ENCODE results near the gene RNF212.

Gene RNF212

DNA sequence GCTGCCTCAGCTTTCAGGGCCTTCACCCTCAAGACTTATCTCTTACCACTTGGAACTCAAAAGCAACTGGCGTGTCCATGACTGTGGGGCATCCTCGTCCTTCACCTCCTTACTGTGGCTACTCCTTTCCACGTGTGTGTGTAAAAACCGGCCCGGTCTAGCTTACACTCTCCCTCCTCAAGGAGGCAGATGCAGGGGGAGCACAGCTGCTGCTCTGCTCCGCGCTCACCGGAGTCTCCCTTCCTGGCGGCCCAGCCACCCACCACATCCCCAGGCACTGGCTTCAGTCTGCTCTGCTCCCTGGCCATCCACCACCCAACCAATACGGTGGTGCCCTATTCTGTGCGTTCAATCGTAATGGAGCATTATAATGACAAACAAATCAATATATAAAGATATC, 8.3 kb downstream of the RNF212 start:
- TF ChIP-seq FOXM1 (IDR thresholded peaks at IDR 0.05; ENCODE audit: borderline replicate concordance, low read depth) (no peak), ZBTB7A (IDR thresholded peaks at IDR 0.05; ENCODE audit: low read depth) (no peak), EGR1 (IDR thresholded peaks at IDR 0.05) (no peak)

DNA sequence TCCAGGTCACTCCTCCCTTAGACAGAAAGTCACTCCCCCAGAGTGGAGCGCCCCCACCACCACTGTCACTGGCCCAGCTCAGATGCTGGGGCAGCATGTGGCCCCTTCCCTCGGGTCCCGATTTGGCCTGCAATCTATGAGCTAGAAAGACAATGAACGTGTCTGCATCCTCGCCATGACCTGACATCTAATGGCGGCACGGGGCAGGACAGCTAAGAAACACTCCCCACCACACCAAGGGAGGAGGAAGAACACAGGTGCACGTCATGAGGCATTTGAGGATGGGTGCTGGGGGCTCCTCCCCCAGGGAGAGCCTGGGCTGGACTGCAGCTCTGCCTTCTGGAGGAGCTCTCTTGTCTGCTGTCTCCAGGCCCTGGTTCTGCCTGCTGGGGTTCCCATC, 8.7 kb downstream of the RNF212 start:
- TF ChIP-seq TCF12 (IDR thresholded peaks at IDR 0.05; ENCODE audit: low read depth) (no peak), EP300 (IDR thresholded peaks at IDR 0.05; ENCODE audit: borderline replicate concordance) (no peak), RAD21 (IDR thresholded peaks at IDR 0.05; ENCODE audit: low read depth) (no peak), TEAD4 (IDR thresholded peaks at IDR 0.05) (no peak), YY1 (IDR thresholded peaks at IDR 0.05; ENCODE audit: low read depth) (no peak), FOXM1 (IDR thresholded peaks at IDR 0.05; ENCODE audit: borderline replicate concordance, low read depth) (no peak)

DNA sequence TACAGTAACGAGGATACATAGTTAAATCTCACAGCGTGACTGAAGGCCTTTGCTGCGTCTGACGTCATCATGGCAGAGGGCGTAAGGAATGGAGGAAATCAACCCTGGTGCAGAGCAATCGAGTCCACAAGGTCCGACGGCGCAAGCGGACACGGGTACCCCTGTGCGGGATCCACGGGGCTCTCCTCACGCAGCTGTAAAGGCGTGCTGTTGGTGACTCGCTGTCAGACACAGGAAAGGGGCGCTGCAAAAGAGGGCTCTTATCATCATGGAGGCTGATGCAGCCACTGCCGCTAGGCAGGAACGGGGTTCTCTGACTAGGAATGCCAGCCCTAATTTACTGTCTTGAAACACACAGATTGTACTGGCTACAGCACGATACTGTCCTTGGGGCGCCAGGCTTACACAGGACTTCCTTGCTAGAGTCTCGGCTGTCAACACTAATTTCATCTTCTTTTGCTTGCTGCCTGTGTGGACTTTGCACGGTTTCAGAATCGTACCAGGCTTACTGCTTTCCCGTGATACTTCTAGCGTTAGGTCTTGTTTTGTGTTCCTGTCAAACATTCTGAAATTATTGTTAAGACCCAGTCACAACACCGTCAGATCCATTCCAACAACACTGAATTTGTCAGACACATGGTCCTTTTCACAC, 13.6 kb downstream of the RNF212 start:
- TF ChIP-seq RAD21 (IDR thresholded peaks at IDR 0.05; ENCODE audit: low read depth) (no peak), TAF1 (IDR thresholded peaks at IDR 0.05; ENCODE audit: low read depth) (no peak), TCF12 (IDR thresholded peaks at IDR 0.05; ENCODE audit: low read depth) (no peak), CEBPB (IDR thresholded peaks at IDR 0.05) (no peak), NFIC (IDR thresholded peaks at IDR 0.05) (no peak), EGR1 (IDR thresholded peaks at IDR 0.05) (no peak), TEAD4 (IDR thresholded peaks at IDR 0.05) (no peak), YY1 (IDR thresholded peaks at IDR 0.05; ENCODE audit: low read depth) (no peak), FOXM1 (IDR thresholded peaks at IDR 0.05; ENCODE audit: borderline replicate concordance, low read depth) (no peak)
- TF ChIP-seq, protein P1, sequence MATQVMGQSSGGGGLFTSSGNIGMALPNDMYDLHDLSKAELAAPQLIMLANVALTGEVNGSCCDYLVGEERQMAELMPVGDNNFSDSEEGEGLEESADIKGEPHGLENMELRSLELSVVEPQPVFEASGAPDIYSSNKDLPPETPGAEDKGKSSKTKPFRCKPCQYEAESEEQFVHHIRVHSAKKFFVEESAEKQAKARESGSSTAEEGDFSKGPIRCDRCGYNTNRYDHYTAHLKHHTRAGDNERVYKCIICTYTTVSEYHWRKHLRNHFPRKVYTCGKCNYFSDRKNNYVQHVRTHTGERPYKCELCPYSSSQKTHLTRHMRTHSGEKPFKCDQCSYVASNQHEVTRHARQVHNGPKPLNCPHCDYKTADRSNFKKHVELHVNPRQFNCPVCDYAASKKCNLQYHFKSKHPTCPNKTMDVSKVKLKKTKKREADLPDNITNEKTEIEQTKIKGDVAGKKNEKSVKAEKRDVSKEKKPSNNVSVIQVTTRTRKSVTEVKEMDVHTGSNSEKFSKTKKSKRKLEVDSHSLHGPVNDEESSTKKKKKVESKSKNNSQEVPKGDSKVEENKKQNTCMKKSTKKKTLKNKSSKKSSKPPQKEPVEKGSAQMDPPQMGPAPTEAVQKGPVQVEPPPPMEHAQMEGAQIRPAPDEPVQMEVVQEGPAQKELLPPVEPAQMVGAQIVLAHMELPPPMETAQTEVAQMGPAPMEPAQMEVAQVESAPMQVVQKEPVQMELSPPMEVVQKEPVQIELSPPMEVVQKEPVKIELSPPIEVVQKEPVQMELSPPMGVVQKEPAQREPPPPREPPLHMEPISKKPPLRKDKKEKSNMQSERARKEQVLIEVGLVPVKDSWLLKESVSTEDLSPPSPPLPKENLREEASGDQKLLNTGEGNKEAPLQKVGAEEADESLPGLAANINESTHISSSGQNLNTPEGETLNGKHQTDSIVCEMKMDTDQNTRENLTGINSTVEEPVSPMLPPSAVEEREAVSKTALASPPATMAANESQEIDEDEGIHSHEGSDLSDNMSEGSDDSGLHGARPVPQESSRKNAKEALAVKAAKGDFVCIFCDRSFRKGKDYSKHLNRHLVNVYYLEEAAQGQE (IDR thresholded peaks at IDR 0.05; ENCODE audit: low read depth) = no peak
- TF ChIP-seq, protein P2, sequence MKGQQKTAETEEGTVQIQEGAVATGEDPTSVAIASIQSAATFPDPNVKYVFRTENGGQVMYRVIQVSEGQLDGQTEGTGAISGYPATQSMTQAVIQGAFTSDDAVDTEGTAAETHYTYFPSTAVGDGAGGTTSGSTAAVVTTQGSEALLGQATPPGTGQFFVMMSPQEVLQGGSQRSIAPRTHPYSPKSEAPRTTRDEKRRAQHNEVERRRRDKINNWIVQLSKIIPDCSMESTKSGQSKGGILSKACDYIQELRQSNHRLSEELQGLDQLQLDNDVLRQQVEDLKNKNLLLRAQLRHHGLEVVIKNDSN (IDR thresholded peaks at IDR 0.05) = no peak

DNA sequence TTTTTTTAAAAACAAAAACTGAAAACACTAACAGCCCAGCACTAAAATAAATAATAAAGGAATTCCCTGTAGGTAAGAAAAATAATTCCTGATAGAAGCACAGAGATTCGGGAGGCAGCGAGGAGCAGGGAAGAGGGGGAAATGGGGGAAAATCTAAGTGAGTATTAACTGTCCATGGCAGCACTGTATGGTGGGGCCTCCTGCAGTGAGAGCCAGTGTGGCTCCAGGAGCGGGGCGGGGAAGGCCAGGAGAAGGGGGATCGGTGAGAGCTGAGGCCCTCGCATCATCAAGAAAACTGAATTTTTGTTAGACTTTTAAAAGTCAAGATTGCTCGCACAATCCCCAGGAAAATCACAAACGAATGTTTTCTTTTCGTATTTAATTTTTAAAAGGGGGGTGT, 14.1 kb downstream of the RNF212 start:
- TF ChIP-seq TEAD4 (IDR thresholded peaks at IDR 0.05) (no peak), NFIC (IDR thresholded peaks at IDR 0.05) (no peak), ZBTB7A (IDR thresholded peaks at IDR 0.05; ENCODE audit: low read depth) (no peak), EGR1 (IDR thresholded peaks at IDR 0.05) (no peak), EP300 (IDR thresholded peaks at IDR 0.05; ENCODE audit: borderline replicate concordance) (no peak), TAF1 (IDR thresholded peaks at IDR 0.05; ENCODE audit: low read depth) (no peak), CEBPB (IDR thresholded peaks at IDR 0.05) (no peak), TCF12 (IDR thresholded peaks at IDR 0.05; ENCODE audit: low read depth) (no peak), FOXM1 (IDR thresholded peaks at IDR 0.05; ENCODE audit: borderline replicate concordance, low read depth) (no peak), CREB1 (IDR thresholded peaks at IDR 0.05; ENCODE audit: low read depth) (no peak), RAD21 (IDR thresholded peaks at IDR 0.05; ENCODE audit: low read depth) (no peak), YY1 (IDR thresholded peaks at IDR 0.05; ENCODE audit: low read depth) (no peak)
- TF ChIP-seq, protein P2 (IDR thresholded peaks at IDR 0.05) = no peak
- TF ChIP-seq, protein P3, sequence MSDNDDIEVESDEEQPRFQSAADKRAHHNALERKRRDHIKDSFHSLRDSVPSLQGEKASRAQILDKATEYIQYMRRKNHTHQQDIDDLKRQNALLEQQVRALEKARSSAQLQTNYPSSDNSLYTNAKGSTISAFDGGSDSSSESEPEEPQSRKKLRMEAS (IDR thresholded peaks at IDR 0.05) = no peak
- TF ChIP-seq, protein P1 (IDR thresholded peaks at IDR 0.05; ENCODE audit: low read depth) = no peak

DNA sequence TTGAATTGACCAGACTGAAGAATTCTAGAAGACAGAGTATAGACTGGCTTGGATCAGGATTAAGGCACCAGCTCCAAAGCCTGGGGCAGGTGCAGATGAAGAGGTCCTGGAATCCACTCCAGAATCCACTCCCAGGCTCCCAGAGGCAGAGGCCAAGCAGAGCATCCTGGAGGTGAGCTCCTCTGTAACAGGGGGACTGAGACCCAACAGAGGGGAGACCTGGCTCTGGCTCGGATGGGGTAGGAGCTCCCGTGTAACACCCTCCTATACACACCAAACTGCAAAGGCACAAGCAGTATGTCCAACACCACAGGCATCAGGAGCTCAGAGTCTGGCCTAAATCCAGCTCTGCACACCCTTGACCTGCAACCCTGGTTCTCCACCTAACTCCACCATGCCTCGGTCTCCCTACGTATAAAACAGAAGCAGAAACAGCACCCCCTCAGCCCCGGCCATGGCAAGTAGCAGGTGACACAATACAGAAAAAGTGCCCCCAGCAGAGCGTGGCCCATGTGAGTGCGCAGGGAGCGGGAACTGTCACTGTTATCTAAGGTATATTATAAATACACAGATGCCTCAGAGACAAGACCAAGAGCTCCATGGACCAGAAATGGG, 14.9 kb downstream of the RNF212 start:
- TF ChIP-seq, protein P2 (IDR thresholded peaks at IDR 0.05) = no peak
- no peak for TF ChIP-seq RAD21 (IDR thresholded peaks at IDR 0.05; ENCODE audit: low read depth)
- TF ChIP-seq TCF12 (IDR thresholded peaks at IDR 0.05; ENCODE audit: low read depth) = no peak
- no peak for TF ChIP-seq EP300 (IDR thresholded peaks at IDR 0.05; ENCODE audit: borderline replicate concordance)
- TF ChIP-seq ZBTB7A (IDR thresholded peaks at IDR 0.05; ENCODE audit: low read depth) = no peak
- no peak for TF ChIP-seq CREB1 (IDR thresholded peaks at IDR 0.05; ENCODE audit: low read depth)
- TF ChIP-seq TAF1 (IDR thresholded peaks at IDR 0.05; ENCODE audit: low read depth) = no peak
- TF ChIP-seq NFIC (IDR thresholded peaks at IDR 0.05) = no peak
- no peak for TF ChIP-seq EGR1 (IDR thresholded peaks at IDR 0.05)
- TF ChIP-seq, protein P3 (IDR thresholded peaks at IDR 0.05) = no peak
- TF ChIP-seq, protein P1 (IDR thresholded peaks at IDR 0.05; ENCODE audit: low read depth) = no peak
- no peak for TF ChIP-seq TEAD4 (IDR thresholded peaks at IDR 0.05)
- no peak for TF ChIP-seq CEBPB (IDR thresholded peaks at IDR 0.05)
- no peak for TF ChIP-seq YY1 (IDR thresholded peaks at IDR 0.05; ENCODE audit: low read depth)
- TF ChIP-seq FOXM1 (IDR thresholded peaks at IDR 0.05; ENCODE audit: borderline replicate concordance, low read depth) = no peak

All from Ishikawa (cell line).